Mucosa of rectum (tissue), 2 donors: ENCODE data around the gene RUNX3.

Experiments
- H3K27ac ChIP-seq, 2 donors: one replicate each; pipeline ENCODE4 v1.7.0; 2013; ENCODE audit warnings: inconsistent platforms in 2 of 2, low read depth in 2 of 2, low read length in 2 of 2
- H3K27me3 ChIP-seq, 2 donors: one replicate each; pipeline ENCODE4 v1.7.0; 2013; ENCODE audit warnings: low read length in 2 of 2; ENCODE audit not compliant: control insufficient read depth in 2 of 2, insufficient read depth in 2 of 2
- H3K36me3 ChIP-seq, 2 donors: one replicate each; pipeline ENCODE4 v1.7.0; 2013; ENCODE audit warnings: low read length in 2 of 2; ENCODE audit not compliant: control insufficient read depth in 2 of 2, insufficient read depth in 2 of 2
- H3K4me1 ChIP-seq, 2 donors: one replicate each; pipeline ENCODE4 v1.7.0; 2013; ENCODE audit warnings: low read length in 2 of 2, mild to moderate bottlenecking in 1 of 2; ENCODE audit not compliant: control insufficient read depth in 2 of 2, insufficient read depth in 2 of 2
- H3K4me3 ChIP-seq, 2 donors: one replicate each; pipeline ENCODE4 v1.7.0; 2013; ENCODE audit warnings: low read length in 2 of 2
- H3K9ac ChIP-seq, 2 donors: one replicate each; pipeline ENCODE4 v1.7.0; 2013; ENCODE audit warnings: low read length in 2 of 2, low read depth in 1 of 2, mild to moderate bottlenecking in 1 of 2
- H3K9me3 ChIP-seq, 2 donors: one replicate each; pipeline ENCODE4 v1.7.0; 2013; ENCODE audit warnings: low read length in 2 of 2; ENCODE audit not compliant: control insufficient read depth in 2 of 2
- donor health status: healthy.
- donor health status: Normal muscosa, but diverticular disease.

RUNX3 gene

GRCh38 chr1:24936684-24937083 is 6.6 kb upstream of the RUNX3 start:
- Histone ChIP-seq H3K4me3 (no peak overlapping the region), H3K4me1 (peaks cover 3 to 8% of the 10 kb centered on the region in 2 donors), H3K27me3 (peaks cover 31 to 32% of the 10 kb centered on the region in 2 donors), H3K36me3 (no peaks in the 10 kb centered on the region), H3K9me3 (no peaks in the 10 kb centered on the region), H3K27ac (no peak overlapping the region), H3K9ac (no peak overlapping the region)

GRCh38 chr1:24935615-24936484 is 5.8 kb upstream of the RUNX3 start:
- no peak overlapping the region for H3K9ac ChIP-seq
- no peak overlapping the region for H3K27ac ChIP-seq
- peaks cover 7 to 13% of the 10 kb centered on the region in 2 donors for H3K4me1 ChIP-seq
- H3K27me3 ChIP-seq = peaks cover 38 to 41% of the 10 kb centered on the region in 2 donors
- H3K36me3 ChIP-seq = no peaks in the 10 kb centered on the region
- H3K4me3 ChIP-seq = no peak overlapping the region
- no peaks in the 10 kb centered on the region for H3K9me3 ChIP-seq

- Histone ChIP-seq H3K4me3 (no peak overlapping the region), H3K4me1 (peaks cover 7 to 16% of the 10 kb centered on the region in 2 donors), H3K36me3 (no peaks in the 10 kb centered on the region), H3K27me3 (peaks cover 41 to 47% of the 10 kb centered on the region in 2 donors), H3K27ac (no peak overlapping the region), H3K9ac (no peak overlapping the region), H3K9me3 (no peaks in the 10 kb centered on the region)
Observed at GRCh38 chr1:24935196-24935526, 5.1 kb upstream of the RUNX3 start.

- Histone ChIP-seq H3K27me3 (peaks cover 41 to 48% of the 10 kb centered on the region in 2 donors), H3K9me3 (no peaks in the 10 kb centered on the region), H3K36me3 (no peaks in the 10 kb centered on the region), H3K27ac (no peak overlapping the region), H3K4me3 (no peak overlapping the region), H3K9ac (no peak overlapping the region), H3K4me1 (peaks cover 8 to 16% of the 10 kb centered on the region in 2 donors)
Observed at GRCh38 chr1:24934310-24935195, 4.5 kb upstream of the RUNX3 start.

GRCh38 chr1:24933468-24933867 is 3.4 kb upstream of the RUNX3 start:
- Histone ChIP-seq H3K27me3 (peaks cover 46 to 58% of the 10 kb centered on the region in 2 donors), H3K4me3 (no peak overlapping the region), H3K9ac (no peak overlapping the region), H3K36me3 (no peaks in the 10 kb centered on the region), H3K27ac (no peak overlapping the region), H3K9me3 (no peaks in the 10 kb centered on the region), H3K4me1 (peaks cover 11 to 16% of the 10 kb centered on the region in 2 donors)

GRCh38 chr1:24932725-24933294 is 2.7 kb upstream of the RUNX3 start:
- Histone ChIP-seq H3K9ac (peak overlapping the region in 1 of 2 donors; percentile 32), H3K36me3 (no peaks in the 10 kb centered on the region), H3K27me3 (peaks cover 51 to 65% of the 10 kb centered on the region in 2 donors), H3K4me1 (peaks cover 11 to 16% of the 10 kb centered on the region in 2 donors), H3K9me3 (no peaks in the 10 kb centered on the region), H3K4me3 (no peak overlapping the region), H3K27ac (no peak overlapping the region)

- Histone ChIP-seq H3K4me1 (peaks cover 11 to 16% of the 10 kb centered on the region in 2 donors), H3K4me3 (no peak overlapping the region)
Observed at GRCh38 chr1:24932284-24932683, 2.2 kb upstream of the RUNX3 start.

GRCh38 chr1:24931468-24932231 is 1.6 kb upstream of the RUNX3 start:
- Histone ChIP-seq H3K9me3 (no peaks in the 10 kb centered on the region), H3K36me3 (no peaks in the 10 kb centered on the region), H3K4me3 (no peak overlapping the region), H3K27ac (no peak overlapping the region), H3K27me3 (peaks cover 63 to 76% of the 10 kb centered on the region in 2 donors), H3K4me1 (peaks cover 12 to 16% of the 10 kb centered on the region in 2 donors), H3K9ac (peak overlapping the region in 1 of 2 donors; percentile 3)

More at GRCh38 chr1:24932284-24932683, 2.2 kb upstream of the RUNX3 start:
- H3K27ac ChIP-seq = no peak overlapping the region
- H3K9me3 ChIP-seq = no peaks in the 10 kb centered on the region
- H3K9ac ChIP-seq = peak overlapping the region in 1 of 2 donors; percentile 32
- peaks cover 56 to 70% of the 10 kb centered on the region in 2 donors for H3K27me3 ChIP-seq
- no peaks in the 10 kb centered on the region for H3K36me3 ChIP-seq

- Histone ChIP-seq H3K27ac (peak overlapping the region in 1 of 2 donors; percentile 70), H3K27me3 (peaks cover 65 to 82% of the 10 kb centered on the region in 2 donors), H3K9ac (no peak overlapping the region), H3K4me1 (peaks cover 16 to 22% of the 10 kb centered on the region in 2 donors), H3K36me3 (no peaks in the 10 kb centered on the region), H3K4me3 (no peak overlapping the region), H3K9me3 (no peaks in the 10 kb centered on the region)
Observed at GRCh38 chr1:24931146-24931467, 1.0 kb upstream of the RUNX3 start.
